Thyroid gland (tissue), 4 donors: ENCODE data around the gene FAM193B. TPM values are rescaled to one million over a fixed set of nuclear protein-coding genes. Genes with fewer than 3 reads are reported as not detected.

ENCODE experiments used
- DNase-seq, 2 donors: peaks; one replicate each; pipeline ENCODE4 v3.0.0-alpha.2; 2019
- H3K27ac ChIP-seq, 3 donors: fragments of 200-600 bp; sonication (generic); 1 replicate in 2 of 3; 2 replicates in 1 of 3; pipeline ENCODE4 v1.5.1; 2016 to 2019; ENCODE audit warnings: mild to moderate bottlenecking in 1 of 3, moderate library complexity in 1 of 3
- H3K27me3 ChIP-seq: fragments of 200-600 bp; sonication (generic); one replicate; pipeline ENCODE4 v1.5.1; 2019
- H3K36me3 ChIP-seq, 2 donors: fragments of 200-600 bp; sonication (generic); one replicate each; pipeline ENCODE4 v1.5.1; 2016 to 2019
- H3K4me1 ChIP-seq, 2 donors: fragments of 200-600 bp; sonication (generic); one replicate each; pipeline ENCODE4 v1.5.1; 2017 to 2019
- H3K4me3 ChIP-seq, 3 donors: fragments of 200-600 bp; sonication (generic); replicated peaks in 1 of 3; 1 replicate in 2 of 3; 2 replicates in 1 of 3; pipeline ENCODE4 v1.5.1; 2016; ENCODE audit warnings: mild to moderate bottlenecking in 1 of 3
- H3K9me3 ChIP-seq: fragments of 200-600 bp; sonication (generic); one replicate; pipeline ENCODE4 v1.5.1; 2017
- POLR2A ChIP-seq, 2 donors: fragments of 450-650 bp; IDR thresholded peaks; one replicate each; pipeline ENCODE4 v1.6.1; 2017; ENCODE audit warnings: antibody characterized with exemption in 2 of 2, mild to moderate bottlenecking in 2 of 2, moderate library complexity in 1 of 2
- WGBS, 2 donors: methylation state at CpG; one replicate each; pipeline ENCODE4 v1.1.5; 2017; 5-methylcytosine and 5-hydroxymethylcytosine counted together
- intact Hi-C: fragments of 100-400 bp; cut with DNase I; formaldehyde crosslinking; loops from one replicate; pipeline ENCODE4 v1.15.1; 2023
- total RNA-seq, 4 donors: library from RNA; depleted of rRNA; stranded (reverse); fragments of >200 nt; gene quantifications; one replicate each; pipeline ENCODE4 v1.2.3, GENCODE V29; 2016
- TF ChIP-seq, protein P1 (sequence below), 6 experiments: fragments of 200-600 bp in 3 of 6; fragments of 450-650 bp in 3 of 6; sonication (generic) in 3 of 6; IDR thresholded peaks; one replicate each; pipeline ENCODE4 v1.5.1; 2016 to 2019; ENCODE audit warnings: antibody characterized with exemption in 6 of 6, mild to moderate bottlenecking in 2 of 6, inconsistent platforms in 1 of 6, moderate library complexity in 1 of 6

FAM193B gene
- total RNA-seq, 4 donors from 2014 or later, result 38.0 to 54.7 (median 46.6) TPM

GRCh38 chr5:177490311-177490991, 63.9 kb downstream of the FAM193B start:
- 88 to 91% methylated on average over 15 of the region's 15 CpGs for WGBS, 2 donors
- H3K36me3 ChIP-seq, result peaks cover 8 to 18% of the 10 kb centered on the region in 2 donors
- no peak overlapping the region for H3K27ac ChIP-seq
- intact Hi-C loops, result no loop called here
- H3K27me3 ChIP-seq, result no peaks in the 10 kb centered on the region
- DNase-seq, result no peak
- H3K4me1 ChIP-seq, result peaks cover 13 to 29% of the 10 kb centered on the region in 2 donors
- TF ChIP-seq POLR2A (IDR thresholded peaks at IDR 0.05), result no peak
- TF ChIP-seq, protein P1, sequence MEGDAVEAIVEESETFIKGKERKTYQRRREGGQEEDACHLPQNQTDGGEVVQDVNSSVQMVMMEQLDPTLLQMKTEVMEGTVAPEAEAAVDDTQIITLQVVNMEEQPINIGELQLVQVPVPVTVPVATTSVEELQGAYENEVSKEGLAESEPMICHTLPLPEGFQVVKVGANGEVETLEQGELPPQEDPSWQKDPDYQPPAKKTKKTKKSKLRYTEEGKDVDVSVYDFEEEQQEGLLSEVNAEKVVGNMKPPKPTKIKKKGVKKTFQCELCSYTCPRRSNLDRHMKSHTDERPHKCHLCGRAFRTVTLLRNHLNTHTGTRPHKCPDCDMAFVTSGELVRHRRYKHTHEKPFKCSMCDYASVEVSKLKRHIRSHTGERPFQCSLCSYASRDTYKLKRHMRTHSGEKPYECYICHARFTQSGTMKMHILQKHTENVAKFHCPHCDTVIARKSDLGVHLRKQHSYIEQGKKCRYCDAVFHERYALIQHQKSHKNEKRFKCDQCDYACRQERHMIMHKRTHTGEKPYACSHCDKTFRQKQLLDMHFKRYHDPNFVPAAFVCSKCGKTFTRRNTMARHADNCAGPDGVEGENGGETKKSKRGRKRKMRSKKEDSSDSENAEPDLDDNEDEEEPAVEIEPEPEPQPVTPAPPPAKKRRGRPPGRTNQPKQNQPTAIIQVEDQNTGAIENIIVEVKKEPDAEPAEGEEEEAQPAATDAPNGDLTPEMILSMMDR (IDR thresholded peaks at IDR 0.05), result no peak
- H3K9me3 ChIP-seq, result no peaks in the 10 kb centered on the region
- no peak overlapping the region for H3K4me3 ChIP-seq

DNA sequence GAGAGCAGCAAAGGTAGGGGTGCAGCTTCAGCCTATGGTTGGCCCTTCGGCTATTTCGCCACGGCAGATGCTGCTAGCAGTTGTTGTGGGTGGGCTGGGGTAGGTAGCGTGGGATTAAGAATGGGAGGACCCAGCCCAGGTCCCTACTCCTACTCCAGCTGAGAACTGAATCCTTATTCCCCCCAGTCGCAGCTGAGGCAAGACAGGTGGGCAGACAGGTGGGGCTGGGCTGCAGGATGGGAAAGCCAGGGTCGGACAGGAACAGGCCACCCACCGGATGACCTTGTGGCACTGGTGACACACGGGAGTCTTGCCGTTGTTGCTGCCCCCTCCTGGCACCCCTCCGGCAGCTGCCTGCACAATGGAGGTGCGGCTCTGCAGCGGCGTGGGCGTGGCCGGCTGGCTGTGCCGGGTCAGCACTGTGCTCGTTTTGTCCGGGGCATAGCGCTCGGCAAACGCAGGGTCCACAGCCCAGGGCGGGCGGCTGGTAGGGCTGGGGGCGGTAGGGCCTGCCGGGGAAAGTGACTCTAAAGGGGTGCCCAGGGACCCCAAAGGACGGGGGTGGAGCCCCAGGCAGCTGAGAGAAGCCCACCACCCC, 65.1 kb downstream of the FAM193B start:
- no peak for DNase-seq
- intact Hi-C loops, result no loop called here
- Histone ChIP-seq H3K4me1 (peaks cover 2 to 17% of the 10 kb centered on the region in 2 donors), H3K4me3 (no peak overlapping the region), H3K27me3 (no peaks in the 10 kb centered on the region), H3K36me3 (peaks cover 8 to 18% of the 10 kb centered on the region in 2 donors), H3K9me3 (no peaks in the 10 kb centered on the region), H3K27ac (no peak overlapping the region)
- no peak for TF ChIP-seq POLR2A (IDR thresholded peaks at IDR 0.05)
- TF ChIP-seq, protein P1 (IDR thresholded peaks at IDR 0.05), result no peak
- WGBS, 2 donors, result 80 to 86% methylated on average over 4 to 15 of the region's 26 CpGs

- WGBS, 2 donors, result 89 to 95% methylated on average over 13 to 14 of the region's 15 CpGs
- Histone ChIP-seq H3K27ac (no peak overlapping the region), H3K4me1 (peaks cover 0 to 5% of the 10 kb centered on the region in 2 donors), H3K4me3 (no peak overlapping the region), H3K9me3 (no peaks in the 10 kb centered on the region), H3K36me3 (peaks cover 8 to 18% of the 10 kb centered on the region in 2 donors), H3K27me3 (no peaks in the 10 kb centered on the region)
- TF ChIP-seq POLR2A (IDR thresholded peaks at IDR 0.05), result no peak
- TF ChIP-seq, protein P1 (IDR thresholded peaks at IDR 0.05), result no peak
- no peak for DNase-seq
- intact Hi-C loops, result no loop called here
Measured at GRCh38 chr5:177487975-177488374, 66.4 kb downstream of the FAM193B start.

DNA sequence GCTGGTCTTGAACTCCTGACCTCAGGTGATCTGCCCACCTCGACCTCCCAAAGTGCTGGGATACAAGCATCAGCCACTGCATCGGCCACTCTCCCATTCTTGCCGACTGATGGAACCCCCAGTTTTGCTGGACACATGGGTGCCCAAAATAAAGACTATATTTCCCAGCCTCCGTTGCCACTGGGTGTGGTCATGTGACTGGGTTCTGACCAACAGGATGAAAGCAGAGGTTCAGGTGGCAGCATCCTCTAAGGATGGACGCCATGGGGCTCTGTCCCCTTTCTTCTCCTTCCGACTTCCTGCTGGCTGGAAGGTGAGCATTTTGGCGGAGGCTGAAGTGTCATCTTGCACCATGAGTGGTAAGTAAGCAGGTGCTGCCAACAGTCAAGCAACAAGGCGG, 67.2 kb downstream of the FAM193B start:
- H3K4me1 ChIP-seq, result no peaks in the 10 kb centered on the region

More for the DNA sequence above, 67.2 kb downstream of the FAM193B start:
- no peaks in the 10 kb centered on the region for H3K27me3 ChIP-seq
- DNase-seq, result no peak
- no peak overlapping the region for H3K27ac ChIP-seq
- peaks cover 8 to 18% of the 10 kb centered on the region in 2 donors for H3K36me3 ChIP-seq
- H3K4me3 ChIP-seq, result no peak overlapping the region
- H3K9me3 ChIP-seq, result no peaks in the 10 kb centered on the region
- intact Hi-C loops, result no loop called here
- no peak for TF ChIP-seq POLR2A (IDR thresholded peaks at IDR 0.05)
- TF ChIP-seq, protein P1 (IDR thresholded peaks at IDR 0.05), result no peak
- 94% methylated on average over 8 of the region's 8 CpGs for WGBS, 2 donors
